Esophagus squamous epithelium (tissue), 4 donors: Measurements from ENCODE around the gene KRTAP10-7.

Experiments
- CTCF ChIP-seq, 6 experiments: fragments of 450-650 bp in 4 of 6; fragments of 200-600 bp in 2 of 6; sonication (generic) in 2 of 6; IDR thresholded peaks; one replicate each; pipeline ENCODE4 v1.5.1; 2016 to 2019; ENCODE audit warnings: antibody characterized with exemption in 6 of 6, mild to moderate bottlenecking in 4 of 6, moderate library complexity in 4 of 6
- POLR2A ChIP-seq, 4 donors: fragments of 450-650 bp; IDR thresholded peaks; one replicate each; pipeline ENCODE4 v1.6.1; 2017; ENCODE audit warnings: antibody characterized with exemption in 4 of 4, mild to moderate bottlenecking in 4 of 4, moderate library complexity in 3 of 4

GRCh38 chr21:44592446-44593311 is 7.7 kb upstream of the KRTAP10-7 start, which contains the start of gene KRTAP10-6:
- no peak for TF ChIP-seq CTCF (IDR thresholded peaks at IDR 0.05)
- TF ChIP-seq POLR2A (IDR thresholded peaks at IDR 0.05) = no peak
